Gastroesophageal sphincter (tissue), 4 donors: ENCODE measurements around the gene PI4KA. TPM values are rescaled to one million over a fixed set of nuclear protein-coding genes. Genes with fewer than 3 reads are reported as not detected.

ENCODE experiments used
- ATAC-seq: fragments of 150-250 bp; one replicate; pipeline ENCODE4 v1.9.1; 2016; ENCODE audit warnings: mild to moderate bottlenecking, moderate library complexity
- H3K27ac ChIP-seq, 4 donors: fragments of 200-600 bp; sonication (generic) in 3 of 4; 1 replicate in 3 of 4; 2 replicates in 1 of 4; pipeline ENCODE4 v1.5.1; 2016 to 2019
- H3K27me3 ChIP-seq: fragments of 200-600 bp; sonication (generic); one replicate; pipeline ENCODE4 v1.5.1; 2019
- H3K36me3 ChIP-seq, 2 donors: fragments of 200-600 bp; sonication (generic); one replicate each; pipeline ENCODE4 v1.5.1; 2019; ENCODE audit warnings: control low read depth in 1 of 2
- H3K4me1 ChIP-seq, 3 donors: fragments of 200-600 bp; sonication (generic); 1 replicate in 2 of 3; 2 replicates in 1 of 3; pipeline ENCODE4 v1.5.1; 2016 to 2019; ENCODE audit warnings: control low read depth in 2 of 3
- H3K4me3 ChIP-seq, 2 donors: fragments of 200-600 bp; sonication (generic); one replicate each; pipeline ENCODE4 v1.5.1; 2019; ENCODE audit warnings: mild to moderate bottlenecking in 1 of 2, moderate library complexity in 1 of 2
- H3K9me3 ChIP-seq, 3 donors: fragments of 200-600 bp; sonication (generic); one replicate each; pipeline ENCODE4 v1.5.1; 2017 to 2019; ENCODE audit warnings: control low read depth in 2 of 3
- CTCF ChIP-seq, 4 experiments: fragments of 200-600 bp in 2 of 4; fragments of 450-650 bp in 2 of 4; sonication (generic) in 1 of 4; IDR thresholded peaks; one replicate each; pipeline ENCODE4 v1.5.1; 2017 to 2019; ENCODE audit warnings: antibody characterized with exemption in 4 of 4, mild to moderate bottlenecking in 2 of 4, moderate library complexity in 2 of 4
- EP300 ChIP-seq: sonication (generic); formaldehyde crosslinking; IDR thresholded peaks from one replicate; pipeline ENCODE4 v1.6.1; 2017; ENCODE audit warnings: antibody characterized with exemption, mild to moderate bottlenecking
- POLR2A ChIP-seq, 2 donors: fragments of 450-650 bp; IDR thresholded peaks; one replicate each; pipeline ENCODE4 v1.6.1; 2017; ENCODE audit warnings: antibody characterized with exemption in 2 of 2, mild to moderate bottlenecking in 2 of 2, moderate library complexity in 1 of 2
- POLR2AphosphoS5 ChIP-seq: sonication (generic); formaldehyde crosslinking; IDR thresholded peaks from one replicate; pipeline ENCODE4 v1.6.1; 2017; ENCODE audit warnings: antibody characterized with exemption
- WGBS, 2 donors: methylation state at CpG; one replicate each; pipeline ENCODE4 v1.1.5; 2018; ENCODE audit warnings: low coverage in 1 of 2; 5-methylcytosine and 5-hydroxymethylcytosine counted together
- total RNA-seq, 4 donors: library from RNA; depleted of rRNA; stranded (reverse); fragments of >200 nt; gene quantifications; one replicate each; pipeline ENCODE4 v1.1.0, GENCODE V29; 2016

The PI4KA gene
- total RNA-seq, 4 donors from 2014 or later, result 45.7 to 113 (median 87.5) TPM

- 91 to 93% methylated on average over 3 to 5 of the region's 8 CpGs for WGBS, 2 donors
- Histone ChIP-seq H3K27ac (peak overlapping the region in 3 of 4 donors; percentile 77 to 79 (median 78)), H3K36me3 (peaks cover 0 to 65% of the 10 kb centered on the region in 2 donors), H3K27me3 (no peaks in the 10 kb centered on the region), H3K9me3 (no peaks in the 10 kb centered on the region), H3K4me3 (no peak overlapping the region), H3K4me1 (peaks cover 0 to 77% (median 11%) of the 10 kb centered on the region in 3 donors)
- TF ChIP-seq EP300 (no peak), POLR2A (IDR thresholded peaks at IDR 0.05) (no peak), CTCF (IDR thresholded peaks at IDR 0.05) (no peak)
- no peak for ATAC-seq
Observed at GRCh38 chr22:20865875-20866445, 7.3 kb upstream of the PI4KA start.

- peaks cover 0 to 59% of the 10 kb centered on the region in 2 donors for H3K36me3 ChIP-seq
- WGBS, 2 donors, result 80% methylated on average over 2 of the region's 3 CpGs; no CpG with 5 or more reads in 1 of the 2 donors
- no peaks in the 10 kb centered on the region for H3K27me3 ChIP-seq
- H3K4me3 ChIP-seq, result no peak overlapping the region
- no peak overlapping the region for H3K27ac ChIP-seq
- H3K9me3 ChIP-seq, result no peaks in the 10 kb centered on the region
- no peak for ATAC-seq
- no peak for TF ChIP-seq POLR2A (IDR thresholded peaks at IDR 0.05)
- no peak for TF ChIP-seq CTCF (IDR thresholded peaks at IDR 0.05)
- no peak for TF ChIP-seq EP300
- TF ChIP-seq POLR2AphosphoS5, result no peak
- peaks cover 0 to 84% (median 11%) of the 10 kb centered on the region in 3 donors for H3K4me1 ChIP-seq
Observed at GRCh38 chr22:20865331-20865730, 6.7 kb upstream of the PI4KA start.

GRCh38 chr22:20864186-20864908 is 5.7 kb upstream of the PI4KA start:
- Histone ChIP-seq H3K9me3 (no peaks in the 10 kb centered on the region), H3K4me3 (no peak overlapping the region), H3K27me3 (no peaks in the 10 kb centered on the region), H3K27ac (no peak overlapping the region), H3K36me3 (peaks cover 0 to 51% of the 10 kb centered on the region in 2 donors), H3K4me1 (peaks cover 0 to 93% (median 14%) of the 10 kb centered on the region in 3 donors)
- WGBS, 2 donors, result 85 to 91% methylated on average over 4 to 5 of the region's 12 CpGs
- no peak for TF ChIP-seq POLR2AphosphoS5
- TF ChIP-seq EP300, result no peak
- TF ChIP-seq CTCF (IDR thresholded peaks at IDR 0.05), result no peak
- TF ChIP-seq POLR2A (IDR thresholded peaks at IDR 0.05), result no peak
- no peak for ATAC-seq

- no peaks in the 10 kb centered on the region for H3K27me3 ChIP-seq
- no peak overlapping the region for H3K27ac ChIP-seq
- 72 to 73% methylated on average over 4 of the region's 4 CpGs for WGBS, 2 donors
- peaks cover 0 to 42% of the 10 kb centered on the region in 2 donors for H3K36me3 ChIP-seq
- H3K4me3 ChIP-seq, result no peak overlapping the region
- peaks cover 0 to 89% (median 14%) of the 10 kb centered on the region in 3 donors for H3K4me1 ChIP-seq
- TF ChIP-seq POLR2AphosphoS5, result no peak
- no peaks in the 10 kb centered on the region for H3K9me3 ChIP-seq
- no peak for ATAC-seq
Observed at GRCh38 chr22:20863366-20863765, 4.8 kb upstream of the PI4KA start.

- H3K4me3 ChIP-seq, result no peak overlapping the region
- peaks cover 0 to 37% of the 10 kb centered on the region in 2 donors for H3K36me3 ChIP-seq
- 90 to 91% methylated on average over 2 of the region's 2 CpGs for WGBS, 2 donors
- no peak for ATAC-seq
- peaks cover 0 to 88% (median 11%) of the 10 kb centered on the region in 3 donors for H3K4me1 ChIP-seq
- TF ChIP-seq POLR2AphosphoS5 (no peak), POLR2A (IDR thresholded peaks at IDR 0.05) (no peak), CTCF (IDR thresholded peaks at IDR 0.05) (no peak), EP300 (no peak)
- no peaks in the 10 kb centered on the region for H3K9me3 ChIP-seq
- no peaks in the 10 kb centered on the region for H3K27me3 ChIP-seq
- no peak overlapping the region for H3K27ac ChIP-seq
Observed at GRCh38 chr22:20862540-20862939, 3.9 kb upstream of the PI4KA start.
